Fibroblast of the aortic adventitia (primary cell): ENCODE measurements around the gene KDM1B. TPM values are rescaled to one million over a fixed set of nuclear protein-coding genes. Genes with fewer than 3 reads are reported as not detected.
"Not testable (repeated sequence)": the region's sequence is repeated elsewhere in the genome, so short reads cannot be mapped to it uniquely, and the experiment has no call there.

Experiments
- DNase-seq: peaks from one replicate; pipeline ENCODE4 v3.0.0-alpha.2; 2010; ENCODE audit warnings: low read depth
- H3K4me3 ChIP-seq: 2 replicates; pipeline ENCODE4 v1.5.1; 2011; ENCODE audit warnings: low read depth, mild to moderate bottlenecking, control low read depth, low read length, moderate library complexity
- total RNA-seq: library from RNA; depleted of rRNA; stranded (reverse); fragments of >200 nt; gene quantifications from 2 replicates; pipeline ENCODE4 v1.2.3, GENCODE V29; 2012; ENCODE audit warnings: low replicate concordance
- TF ChIP-seq, protein P1 (sequence below): IDR thresholded peaks from 2 replicates; pipeline ENCODE4 v1.5.1; 2011; ENCODE audit warnings: mild to moderate bottlenecking, low read length, control low read depth, inconsistent platforms; ENCODE audit not compliant: insufficient read depth

KDM1B gene
- total RNA-seq, 1 donor = 25.4 TPM

DNA sequence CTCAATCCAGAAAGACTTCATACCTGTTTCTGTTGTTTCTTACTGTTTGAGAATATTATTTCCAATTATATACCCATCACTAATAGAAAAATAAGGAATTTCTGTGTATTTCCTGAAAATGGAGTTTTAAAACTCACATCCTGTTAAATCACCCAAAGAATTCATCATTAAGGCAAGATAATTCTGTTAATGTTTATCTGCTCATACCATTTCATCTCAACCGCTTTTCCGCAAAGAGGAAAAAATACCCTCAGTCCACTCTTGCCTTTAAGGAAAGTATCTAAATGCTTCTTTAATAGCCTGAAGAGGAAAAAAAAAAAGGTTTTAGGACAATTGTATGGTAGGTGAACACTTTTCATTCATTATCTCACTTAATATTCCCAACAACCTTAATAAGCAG, 7.6 kb upstream of the KDM1B start:
- no peak for DNase-seq
- no peak overlapping the region for H3K4me3 ChIP-seq
- TF ChIP-seq, protein P1, sequence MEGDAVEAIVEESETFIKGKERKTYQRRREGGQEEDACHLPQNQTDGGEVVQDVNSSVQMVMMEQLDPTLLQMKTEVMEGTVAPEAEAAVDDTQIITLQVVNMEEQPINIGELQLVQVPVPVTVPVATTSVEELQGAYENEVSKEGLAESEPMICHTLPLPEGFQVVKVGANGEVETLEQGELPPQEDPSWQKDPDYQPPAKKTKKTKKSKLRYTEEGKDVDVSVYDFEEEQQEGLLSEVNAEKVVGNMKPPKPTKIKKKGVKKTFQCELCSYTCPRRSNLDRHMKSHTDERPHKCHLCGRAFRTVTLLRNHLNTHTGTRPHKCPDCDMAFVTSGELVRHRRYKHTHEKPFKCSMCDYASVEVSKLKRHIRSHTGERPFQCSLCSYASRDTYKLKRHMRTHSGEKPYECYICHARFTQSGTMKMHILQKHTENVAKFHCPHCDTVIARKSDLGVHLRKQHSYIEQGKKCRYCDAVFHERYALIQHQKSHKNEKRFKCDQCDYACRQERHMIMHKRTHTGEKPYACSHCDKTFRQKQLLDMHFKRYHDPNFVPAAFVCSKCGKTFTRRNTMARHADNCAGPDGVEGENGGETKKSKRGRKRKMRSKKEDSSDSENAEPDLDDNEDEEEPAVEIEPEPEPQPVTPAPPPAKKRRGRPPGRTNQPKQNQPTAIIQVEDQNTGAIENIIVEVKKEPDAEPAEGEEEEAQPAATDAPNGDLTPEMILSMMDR = no peak

DNA sequence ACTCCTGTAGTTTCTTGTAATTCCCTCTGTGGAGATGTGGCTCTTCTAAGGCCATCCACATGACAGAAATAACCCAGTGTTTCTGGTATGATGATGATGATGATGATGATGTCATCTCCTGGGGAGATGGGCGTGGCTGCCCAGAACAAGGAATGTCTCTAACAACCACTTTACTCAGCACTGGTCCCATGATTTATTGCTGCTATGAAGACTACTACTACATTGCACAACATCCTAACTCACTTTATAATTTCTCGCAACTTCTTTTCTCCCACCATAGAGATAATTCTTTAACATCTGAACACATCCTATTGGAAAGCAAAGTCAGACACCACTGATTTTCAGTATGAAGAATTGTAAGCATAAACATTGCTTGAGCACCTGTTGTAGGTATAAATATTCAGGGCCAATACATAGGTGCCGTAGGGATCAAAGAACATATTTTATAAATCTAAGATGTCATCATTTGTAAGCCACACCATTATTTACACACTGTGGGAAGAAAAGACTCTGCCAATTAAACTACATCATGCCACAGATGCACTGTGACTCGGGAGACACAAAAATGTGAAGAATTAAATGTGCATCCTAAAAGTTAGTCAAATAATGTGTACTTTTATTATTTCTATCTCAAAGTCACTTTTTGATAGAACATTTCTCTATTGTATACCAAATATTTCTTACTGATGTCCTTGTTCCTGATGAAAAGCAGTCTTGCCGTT, 6.8 kb upstream of the KDM1B start:
- H3K4me3 ChIP-seq = no peak overlapping the region
- DNase-seq = peak; percentile 87
- TF ChIP-seq, protein P1 = no peak

DNA sequence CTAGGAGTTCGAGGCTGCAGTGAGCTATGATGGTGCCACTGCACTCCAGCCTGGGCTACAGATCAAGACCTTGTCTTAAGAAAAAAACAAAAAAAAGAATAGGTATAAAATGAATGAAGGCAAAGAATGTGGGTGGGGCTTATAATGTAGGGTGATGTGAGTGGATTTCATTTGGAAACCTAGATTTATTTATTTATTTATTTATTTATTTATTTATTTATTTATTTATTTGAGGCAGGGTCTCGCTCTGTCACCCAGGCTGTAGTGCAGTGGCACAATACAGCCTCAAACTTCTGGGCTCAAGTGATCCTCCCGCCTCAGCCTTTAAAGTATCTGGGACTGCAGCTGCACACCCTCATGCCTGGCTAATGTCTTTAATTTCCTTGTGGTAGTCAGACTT, 3.8 kb upstream of the KDM1B start:
- not testable (repeated sequence) for H3K4me3 ChIP-seq, DNase-seq

DNA sequence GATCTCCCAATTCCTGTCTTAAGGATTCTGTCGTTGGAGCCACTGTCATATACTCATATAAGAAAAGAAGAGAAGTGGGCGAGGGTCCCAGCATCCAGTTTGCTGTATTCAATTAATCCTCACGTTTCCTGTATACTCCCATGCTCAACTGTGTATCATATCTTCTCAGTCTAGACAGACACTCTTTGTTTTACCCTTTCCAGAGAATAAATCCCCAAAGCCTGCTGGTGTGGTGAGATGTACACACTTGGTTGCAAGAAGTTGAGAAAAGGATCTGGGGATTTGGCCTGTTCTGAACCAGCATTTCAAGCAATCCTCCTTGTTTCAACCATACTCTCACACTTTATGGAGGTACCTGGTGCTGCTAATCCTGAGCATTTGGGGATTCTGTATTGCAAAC, 3.4 kb upstream of the KDM1B start:
- TF ChIP-seq, protein P1 = no peak
- DNase-seq = no peak
- no peak overlapping the region for H3K4me3 ChIP-seq

DNA sequence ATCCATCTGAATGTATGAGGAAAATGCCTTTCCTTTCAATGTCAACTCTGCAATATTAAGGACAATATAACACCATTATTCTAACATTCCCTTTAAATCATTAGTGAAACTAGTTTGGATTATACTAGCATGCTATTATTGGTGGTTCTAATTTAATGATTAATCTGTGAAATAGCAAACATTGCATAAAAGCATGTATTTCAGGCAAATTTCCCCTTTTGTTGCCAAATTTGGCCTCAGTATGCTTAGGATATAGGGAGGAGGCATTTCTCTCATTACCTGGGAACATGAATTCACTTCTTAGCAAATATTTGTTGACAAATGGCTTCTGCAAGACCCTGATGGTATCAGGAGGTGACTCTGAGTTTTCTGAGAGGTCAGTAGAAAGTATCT, 1.9 kb upstream of the KDM1B start:
- H3K4me3 ChIP-seq = no peak overlapping the region
- TF ChIP-seq, protein P1 = no peak
- no peak for DNase-seq

DNA sequence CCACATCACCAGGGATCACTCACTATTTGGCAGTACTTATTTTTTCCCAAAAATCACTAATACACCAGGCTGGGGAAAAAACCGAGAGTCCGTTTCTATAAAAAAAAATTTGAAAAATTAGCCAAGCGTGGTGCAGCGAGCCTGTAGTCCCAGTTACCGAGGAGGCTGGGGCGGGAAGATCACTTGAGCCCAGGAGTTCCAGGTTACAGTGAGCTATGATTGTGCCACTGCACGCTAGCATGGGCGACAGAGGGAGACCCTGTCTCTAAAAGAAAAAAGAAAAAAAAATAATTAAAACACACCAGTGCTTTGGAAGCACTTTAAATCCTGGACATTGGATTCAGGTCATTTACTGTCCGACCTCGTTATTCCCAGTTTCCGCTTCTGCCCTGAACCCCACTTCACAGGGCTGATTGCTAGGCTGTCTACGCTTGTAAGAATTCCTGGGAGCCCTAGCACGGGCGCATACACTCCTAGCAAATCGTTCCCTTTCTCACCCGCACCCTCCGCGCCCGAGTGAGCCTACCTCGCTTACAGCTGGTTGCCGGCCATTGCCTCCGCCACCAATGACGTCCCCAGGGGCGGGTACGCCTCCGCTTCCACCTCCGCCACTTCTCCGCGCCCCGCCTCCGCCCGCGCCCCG, 594 bp upstream of the KDM1B start, which contains the start of gene TPMT:
TPMT (minus strand) TSS at position 571 of the 643 bp plus-strand sequence. CDS start 5,950 bp downstream, outside the sequence.
- no peak for DNase-seq
- peak within 1 kb of the TSS; percentile 96 for H3K4me3 ChIP-seq
- TF ChIP-seq, protein P1 = no peak

DNA sequence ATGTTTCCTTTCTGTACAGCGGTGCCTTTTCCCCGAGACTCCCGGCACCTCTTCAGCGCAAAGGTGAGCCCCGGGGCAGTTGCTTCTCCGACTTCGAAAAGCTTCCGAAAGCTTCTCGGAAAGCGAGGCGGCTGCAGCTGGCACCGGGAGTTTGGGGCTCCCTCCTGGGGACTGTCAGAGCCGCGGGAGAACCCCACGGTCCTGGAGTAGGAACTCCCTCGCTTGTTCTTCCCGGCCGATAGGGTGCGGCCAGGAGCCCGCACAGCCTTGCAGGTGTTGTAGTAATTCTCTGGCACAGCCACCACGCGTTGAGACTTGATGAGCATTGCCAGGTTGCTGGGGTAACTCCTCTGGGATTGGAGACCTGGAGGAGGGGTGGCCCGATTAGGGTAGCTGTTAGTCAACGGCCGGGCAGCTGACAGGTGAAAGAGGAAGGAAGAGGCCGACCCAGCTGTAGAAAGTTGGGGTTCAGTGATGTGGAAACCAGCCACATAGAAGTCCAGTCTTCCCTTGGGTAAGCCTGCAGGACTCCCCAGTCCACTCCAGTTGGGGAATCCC, 721 bp downstream of the KDM1B start:
- TF ChIP-seq, protein P1 = peak; percentile 37
- H3K4me3 ChIP-seq = peak overlapping the region; percentile 96
- DNase-seq = no peak
